GM12864 (cell line): ENCODE results near the gene COIL.

Experiments
- DNase-seq: peaks from one replicate; pipeline ENCODE4 v3.0.0-alpha.2; 2011; ENCODE audit warnings: low read depth
- H3K4me3 ChIP-seq: 2 replicates; pipeline ENCODE4 v1.5.1; 2011; ENCODE audit warnings: mild to moderate bottlenecking, low read depth, low read length, control low read depth
- TF ChIP-seq, protein P1 (sequence below): IDR thresholded peaks from 2 replicates; pipeline ENCODE4 v1.5.1; 2011; ENCODE audit warnings: low read depth, mild to moderate bottlenecking, moderate library complexity, low read length, control low read depth, inconsistent platforms; ENCODE audit errors: missing control alignments

Gene COIL

DNA sequence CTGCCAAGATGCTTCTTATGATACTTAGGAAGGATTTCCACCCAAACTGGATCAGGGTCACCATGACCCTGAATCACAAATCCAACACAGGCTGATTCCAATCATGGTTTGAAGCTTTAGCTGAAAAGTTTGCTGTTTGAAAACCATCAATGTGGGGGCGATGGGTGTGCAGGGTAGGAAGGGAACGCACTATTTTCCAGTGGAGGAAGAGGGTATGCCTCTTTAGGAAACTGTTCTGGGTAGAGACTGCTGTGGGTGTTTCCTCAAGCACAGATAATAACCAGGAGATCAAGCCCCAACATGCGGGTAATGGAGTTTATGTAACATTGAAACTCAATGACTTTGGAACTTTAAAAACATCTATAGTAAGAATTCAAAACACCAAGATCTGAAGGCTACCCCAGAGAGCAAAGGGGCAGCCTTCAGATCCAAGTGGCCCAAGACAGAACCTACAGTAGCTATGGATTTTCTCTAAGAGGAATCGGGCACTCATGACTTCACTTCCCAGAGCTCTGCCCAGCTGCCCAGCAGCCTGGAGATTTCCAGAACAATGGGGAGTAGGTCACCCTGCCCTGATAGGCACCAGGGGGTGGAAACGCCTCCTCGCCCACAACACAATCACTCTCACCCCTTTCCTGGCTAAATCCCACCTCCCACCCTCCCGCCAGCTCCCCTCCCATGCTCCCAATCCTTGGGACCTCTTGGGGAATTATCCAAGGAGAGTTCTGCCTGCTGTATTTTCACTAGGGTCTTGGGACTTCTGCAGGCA, 69.8 kb downstream of the COIL start:
- no peak overlapping the region for H3K4me3 ChIP-seq
- no peak for DNase-seq
- TF ChIP-seq, protein P1, sequence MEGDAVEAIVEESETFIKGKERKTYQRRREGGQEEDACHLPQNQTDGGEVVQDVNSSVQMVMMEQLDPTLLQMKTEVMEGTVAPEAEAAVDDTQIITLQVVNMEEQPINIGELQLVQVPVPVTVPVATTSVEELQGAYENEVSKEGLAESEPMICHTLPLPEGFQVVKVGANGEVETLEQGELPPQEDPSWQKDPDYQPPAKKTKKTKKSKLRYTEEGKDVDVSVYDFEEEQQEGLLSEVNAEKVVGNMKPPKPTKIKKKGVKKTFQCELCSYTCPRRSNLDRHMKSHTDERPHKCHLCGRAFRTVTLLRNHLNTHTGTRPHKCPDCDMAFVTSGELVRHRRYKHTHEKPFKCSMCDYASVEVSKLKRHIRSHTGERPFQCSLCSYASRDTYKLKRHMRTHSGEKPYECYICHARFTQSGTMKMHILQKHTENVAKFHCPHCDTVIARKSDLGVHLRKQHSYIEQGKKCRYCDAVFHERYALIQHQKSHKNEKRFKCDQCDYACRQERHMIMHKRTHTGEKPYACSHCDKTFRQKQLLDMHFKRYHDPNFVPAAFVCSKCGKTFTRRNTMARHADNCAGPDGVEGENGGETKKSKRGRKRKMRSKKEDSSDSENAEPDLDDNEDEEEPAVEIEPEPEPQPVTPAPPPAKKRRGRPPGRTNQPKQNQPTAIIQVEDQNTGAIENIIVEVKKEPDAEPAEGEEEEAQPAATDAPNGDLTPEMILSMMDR, result no peak

DNA sequence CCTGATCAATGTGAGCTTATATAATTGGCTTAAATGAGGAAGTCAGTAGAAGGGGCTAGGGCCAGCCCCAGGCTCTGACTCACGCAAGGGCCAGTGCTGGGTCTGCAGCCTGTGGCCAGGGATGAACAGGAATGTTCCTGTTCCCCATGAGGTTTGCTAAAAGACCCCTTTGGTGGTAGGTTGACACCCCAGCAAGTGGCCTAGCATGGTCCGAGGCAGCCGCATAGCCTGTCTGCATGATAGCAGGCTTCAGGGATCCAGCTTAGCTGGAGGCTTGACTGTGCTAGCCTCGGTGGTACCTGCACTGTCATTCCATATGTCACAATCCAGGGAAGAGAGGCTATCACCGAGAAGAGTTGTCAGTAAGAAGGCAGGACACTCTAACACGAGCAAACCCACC, 70.5 kb downstream of the COIL start:
- DNase-seq, result no peak
- TF ChIP-seq, protein P1, result no peak
- H3K4me3 ChIP-seq, result no peak overlapping the region
